HepG2 (cell line): ENCODE data around the gene PROC. TPM values are rescaled to one million over a fixed set of nuclear protein-coding genes. Genes with fewer than 3 reads are reported as not detected.

Experiments used
- AGO2 ChIP-seq: fragments of 200-400 bp; formaldehyde crosslinking; optimal IDR thresholded peaks from 2 replicates; pipeline ENCODE3; 2017; ENCODE audit warnings: mild to moderate bottlenecking, low read depth, low read length, moderate library complexity
- JUN ChIP-seq: sonication (generic); formaldehyde crosslinking; IDR thresholded peaks from 2 replicates; pipeline ENCODE4 v1.4.0; 2020; ENCODE audit warnings: mild to moderate bottlenecking, missing genetic modification reagents
- KDM3A ChIP-seq: IDR thresholded peaks from 2 replicates; pipeline ENCODE4 v1.6.1; 2018; ENCODE audit warnings: low read depth, missing compliant biosample characterization
- KIAA2018 ChIP-seq: sonication (generic); formaldehyde crosslinking; IDR thresholded peaks from 2 replicates; pipeline ENCODE4 v1.5.0; 2020; ENCODE audit warnings: mild to moderate bottlenecking, missing genetic modification reagents, borderline replicate concordance
- KLF16 ChIP-seq, 2 experiments: sonication (generic) in 1 of 2; formaldehyde crosslinking in 1 of 2; IDR thresholded peaks; 2 replicates each; pipeline versions ENCODE4 v1.6.1 to v1.8.0; 2016 to 2023; ENCODE audit warnings: missing genetic modification reagents in 2 of 2, missing compliant biosample characterization in 1 of 2
- NBN ChIP-seq: fragments of 450-650 bp; conservative IDR thresholded peaks from 2 replicates; pipeline ENCODE4 v1.6.1; 2017
- NFE2L2 ChIP-seq: fragments of 150-350 bp; IDR thresholded peaks from 2 replicates; pipeline ENCODE4 v1.6.1; 2014; ENCODE audit warnings: low read length
- RNF2 ChIP-seq: fragments of 450-650 bp; conservative IDR thresholded peaks from 2 replicates; pipeline ENCODE4 v1.6.1; 2016; ENCODE audit warnings: low read depth
- STAG1 ChIP-seq: sonication (generic); formaldehyde crosslinking; IDR thresholded peaks from 2 replicates; pipeline ENCODE4 v1.4.0; 2020; ENCODE audit warnings: missing genetic modification reagents
- SUZ12 ChIP-seq: fragments of 150-350 bp; IDR thresholded peaks from 2 replicates; pipeline ENCODE4 v1.6.1; 2014; ENCODE audit warnings: low read depth, low read length
- WIZ ChIP-seq: sonication (generic); formaldehyde crosslinking; IDR thresholded peaks from 2 replicates; pipeline ENCODE4 v1.5.1; 2020; ENCODE audit warnings: mild to moderate bottlenecking, missing genetic modification reagents
- ZMAT3 ChIP-seq: sonication (generic); formaldehyde crosslinking; conservative IDR thresholded peaks from 2 replicates; pipeline ENCODE4 v1.7.0; 2021; ENCODE audit warnings: missing genetic modification reagents
- ZNF160 ChIP-seq: sonication (generic); formaldehyde crosslinking; IDR thresholded peaks from 2 replicates; pipeline ENCODE4 v1.8.0; 2022; ENCODE audit warnings: mild to moderate bottlenecking, inconsistent platforms, missing genetic modification reagents
- ZNF569 ChIP-seq: sonication (generic); formaldehyde crosslinking; IDR thresholded peaks from 2 replicates; pipeline ENCODE4 v1.5.0; 2020; ENCODE audit warnings: mild to moderate bottlenecking, missing genetic modification reagents, moderate library complexity, borderline replicate concordance
- ZNF646 ChIP-seq: sonication (generic); formaldehyde crosslinking; IDR thresholded peaks from 2 replicates; pipeline ENCODE4 v1.9.0; 2021; ENCODE audit warnings: mild to moderate bottlenecking, missing genetic modification reagents
- polyA plus RNA-seq, 8 experiments: library from polyadenylated mRNA; depleted of rRNA in 3 of 8; stranded (reverse) in 7 of 8; unstranded in 1 of 8; fragments of >200 nt; fragmentation: Illumina TruSeq in 4 of 8; extraction: Trizol in 4 of 8; gene quantifications; 2 replicates each; pipeline versions ENCODE4 v1.2.1 to v1.2.3, GENCODE V29; 2011 to 2016; ENCODE audit warnings: low read depth in 4 of 8, missing spikeins in 1 of 8, mixed read lengths in 1 of 8; ENCODE audit not compliant: insufficient read depth in 1 of 8
- total RNA-seq, 5 experiments: library from RNA; depleted of rRNA; stranded (reverse); fragments of >200 nt; fragmentation: Illumina TruSeq; extraction: Trizol; gene quantifications; 2 replicates each; pipeline ENCODE4 v1.2.3, GENCODE V29; 2016; ENCODE audit warnings: low read depth in 1 of 5

Gene PROC
- total and polyA plus RNA-seq, 2 of the 13 experiments (the other 11 are each of a cell fraction or from before 2014, with no cell fraction given) = 134 to 185 TPM

- no peak for TF ChIP-seq KIAA2018
- no peak for TF ChIP-seq AGO2
- no peak; the same call in 1 of the 2 replicates for TF ChIP-seq ZNF160 (CRISPR knock-in tag)
- TF ChIP-seq JUN (CRISPR knock-in tag) = no peak
- no peak for TF ChIP-seq RNF2
- no peak for TF ChIP-seq NBN
- TF ChIP-seq NFE2L2 = no peak
- TF ChIP-seq SUZ12 = no peak
- peak; percentile 90 for TF ChIP-seq KDM3A (CRISPR knock-in tag)
- TF ChIP-seq WIZ (CRISPR knock-in tag) = no peak
- 0 out of 4 replicates have a peak, but pooled peaks of 1 of the 2 experiments have one; percentile 5 for TF ChIP-seq KLF16 (CRISPR knock-in tag; IDR thresholded peaks at IDR 0.05)
- peak; percentile 41 for TF ChIP-seq ZMAT3 (CRISPR knock-in tag)
- no peak for TF ChIP-seq STAG1 (CRISPR knock-in tag)
- no peak for TF ChIP-seq ZNF569 (CRISPR knock-in tag)
- TF ChIP-seq ZNF646 (CRISPR knock-in tag) = no peak
These were observed 3.3 kb upstream of the PROC start (continued) for GRCh38 chr2:127414638-127415592.
